AG09319 (cell line): ENCODE measurements around the gene FOXP4.

Source experiments
- DNase-seq: peaks from one replicate; pipeline ENCODE4 v3.0.0-alpha.2; 2010; ENCODE audit warnings: low read depth; ENCODE audit errors: extremely low read depth
- CTCF ChIP-seq: IDR thresholded peaks from 2 replicates; pipeline ENCODE4 v1.5.1; 2011; ENCODE audit warnings: low read depth, mild to moderate bottlenecking, inconsistent platforms, low read length, moderate library complexity

FOXP4 gene

DNA sequence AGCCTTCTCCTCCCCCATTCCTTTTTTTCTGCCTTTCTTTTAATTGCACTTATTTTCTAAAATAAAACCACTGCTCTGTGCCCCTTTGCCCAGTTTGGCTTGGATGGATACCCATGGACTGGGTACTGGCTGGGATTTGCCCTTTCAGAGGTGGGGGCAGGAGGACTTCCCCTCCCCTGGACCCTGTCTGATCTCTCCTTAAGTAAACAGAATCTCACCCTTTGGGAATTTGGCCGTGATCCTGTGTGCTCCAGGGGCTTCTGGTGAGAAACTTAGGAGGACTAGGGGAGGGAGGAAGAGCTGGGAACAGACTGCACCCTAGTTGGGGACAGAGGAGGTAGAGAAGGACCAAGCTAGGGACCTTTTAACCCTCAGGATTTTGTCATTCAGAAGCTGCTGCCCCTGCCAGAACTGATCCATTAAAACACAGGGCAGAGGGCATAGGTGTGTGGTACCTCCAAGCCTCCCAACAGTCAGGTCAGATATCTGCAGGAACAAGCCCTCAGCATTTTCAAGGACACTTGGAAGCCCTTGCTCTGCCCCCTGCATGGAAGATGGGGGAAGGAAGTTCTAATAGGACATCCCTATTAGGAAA lies 7.3 kb downstream of the FOXP4 start:
- TF ChIP-seq CTCF, result no peak
- DNase-seq, result no peak

DNA sequence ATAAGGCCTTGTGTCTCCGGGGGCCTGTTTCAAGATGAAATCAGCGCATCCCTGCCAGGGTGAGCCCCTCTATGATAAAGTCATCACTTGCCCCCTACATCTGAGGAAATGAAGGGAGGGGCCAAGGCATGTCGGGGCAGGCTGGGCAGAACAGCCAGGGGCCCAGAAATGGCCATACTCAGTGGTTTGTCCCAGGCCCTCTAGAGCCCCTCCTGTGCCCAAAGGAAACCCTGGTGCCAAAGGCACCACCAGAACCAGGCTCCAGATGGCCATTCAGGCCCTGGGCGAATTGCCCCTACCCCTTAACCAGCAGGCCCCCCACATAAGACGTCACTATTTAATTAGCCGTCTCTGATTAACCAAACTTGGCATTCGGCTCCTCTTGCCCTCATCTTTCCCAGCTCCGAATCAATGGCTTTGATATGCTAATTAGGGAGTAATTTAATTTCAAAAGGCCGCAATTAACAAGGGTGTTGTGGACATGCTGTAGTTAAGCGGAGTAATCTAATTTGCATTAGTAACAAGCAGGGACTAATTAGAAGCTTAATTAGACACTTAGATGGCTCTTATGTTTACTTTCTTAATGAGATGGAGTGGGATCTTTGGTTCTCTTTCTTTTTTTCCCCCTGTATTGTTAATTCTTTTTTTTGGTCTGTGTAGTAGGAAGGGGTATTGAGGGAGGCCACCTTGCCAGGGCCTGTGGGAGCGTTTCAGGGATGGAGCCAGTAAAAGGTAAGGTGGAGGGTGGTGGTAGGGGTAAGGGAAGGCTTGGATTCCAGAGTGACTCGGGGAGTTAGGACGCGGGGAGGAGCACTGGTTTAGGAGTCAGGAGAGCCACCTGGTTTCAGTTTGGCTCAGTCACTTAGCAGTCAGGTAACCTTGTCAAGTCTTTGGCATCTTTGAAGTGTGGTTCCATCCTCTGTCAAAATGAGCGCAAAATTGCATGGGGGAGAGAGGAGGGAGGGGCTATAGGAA lies 9.4 kb downstream of the FOXP4 start:
- DNase-seq, result no peak
- TF ChIP-seq CTCF, result no peak

DNA sequence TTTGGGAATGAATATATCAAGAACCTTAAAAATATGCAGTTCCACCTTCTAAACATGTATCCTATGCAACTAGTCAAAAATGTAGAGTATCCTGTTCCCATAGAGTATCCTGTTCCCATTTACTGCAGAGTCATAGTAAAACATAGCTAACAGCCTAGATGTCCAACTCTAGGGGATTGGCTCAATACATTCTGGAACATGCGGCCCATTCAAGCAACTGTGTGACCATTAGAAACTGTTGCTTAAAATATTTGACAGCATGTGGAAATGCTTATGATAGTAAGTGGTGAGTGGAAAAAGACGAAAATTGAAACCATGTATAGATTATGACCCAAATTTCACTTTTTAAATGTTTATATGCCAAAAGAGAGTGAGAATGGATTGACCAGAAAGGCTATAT lies 11.2 kb downstream of the FOXP4 start:
- no peak for DNase-seq
- no peak for TF ChIP-seq CTCF

GRCh38 chr6:41558033-41558807 lies 12.0 kb downstream of the FOXP4 start:
- TF ChIP-seq CTCF, result no peak
- DNase-seq, result no peak

- no peak for DNase-seq
- TF ChIP-seq CTCF, result no peak
Measured at GRCh38 chr6:41559655-41560427, 13.7 kb downstream of the FOXP4 start.

DNA sequence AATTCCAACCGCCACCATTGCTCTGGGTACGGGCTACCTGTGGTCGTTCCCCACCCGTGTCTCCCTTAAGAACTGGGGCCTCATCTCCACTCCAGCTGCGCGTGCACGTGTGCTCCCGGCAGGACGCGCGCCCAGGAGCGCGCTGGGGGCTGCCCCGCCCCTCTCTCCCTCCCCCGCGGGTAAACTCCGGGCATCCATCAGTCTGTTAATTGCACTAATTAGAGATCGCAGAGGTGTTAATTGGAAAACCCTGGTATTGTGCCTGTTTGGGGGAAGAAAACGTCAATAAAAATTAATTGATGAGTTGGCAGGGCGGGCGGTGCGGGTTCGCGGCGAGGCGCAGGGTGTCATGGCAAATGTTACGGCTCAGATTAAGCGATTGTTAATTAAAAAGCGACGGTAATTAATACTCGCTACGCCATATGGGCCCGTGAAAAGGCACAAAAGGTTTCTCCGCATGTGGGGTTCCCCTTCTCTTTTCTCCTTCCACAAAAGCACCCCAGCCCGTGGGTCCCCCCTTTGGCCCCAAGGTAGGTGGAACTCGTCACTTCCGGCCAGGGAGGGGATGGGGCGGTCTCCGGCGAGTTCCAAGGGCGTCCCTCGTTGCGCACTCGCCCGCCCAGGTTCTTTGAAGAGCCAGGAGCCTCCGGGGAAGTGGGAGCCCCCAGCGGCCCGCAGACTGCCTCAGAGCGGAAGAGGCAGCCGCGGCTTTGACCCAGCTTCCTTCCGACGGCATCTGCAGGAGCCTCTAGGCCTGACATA lies 14.4 kb downstream of the FOXP4 start:
- no peak for TF ChIP-seq CTCF
- DNase-seq, result no peak
